Stimulated activated naive CD8-positive, alpha-beta T cell treated with anti-CD3 and anti-CD28 coated beads, Interleukin-15, Interleukin-2, amounts not matched to agents 100 ng/mL and 50 ng/mL, for 24 hours (primary cell): ENCODE results near the gene FCGBP.
A peak's percentile ranks its signal among the peaks of the same experiment; 100 is the strongest.
"Not testable (repeated sequence)": the region's sequence is repeated elsewhere in the genome, so short reads cannot be mapped to it uniquely, and the experiment has no call there.

ENCODE experiments used
- H3K27ac Mint-ChIP-seq: one replicate; pipeline ENCODE4 v1.8.0; 2021; ENCODE audit warnings: mild to moderate bottlenecking, mixed read lengths
- H3K27me3 Mint-ChIP-seq: one replicate; pipeline ENCODE4 v1.8.0; 2021; ENCODE audit warnings: mixed read lengths
- H3K36me3 Mint-ChIP-seq: one replicate; pipeline ENCODE4 v1.8.0; 2021; ENCODE audit warnings: low read depth, mixed read lengths
- H3K4me1 Mint-ChIP-seq: one replicate; pipeline ENCODE4 v1.8.0; 2021; ENCODE audit warnings: low read depth, mixed read lengths
- H3K4me3 Mint-ChIP-seq: one replicate; pipeline ENCODE4 v1.8.0; 2021; ENCODE audit warnings: mild to moderate bottlenecking, mixed read lengths
- H3K9me3 Mint-ChIP-seq: one replicate; pipeline ENCODE4 v1.8.0; 2021; ENCODE audit warnings: mixed read lengths

FCGBP gene

GRCh38 chr19:39916851-39917396 lies 17.5 kb downstream of the FCGBP start:
- no peak overlapping the region for H3K4me3 Mint-ChIP-seq

GRCh38 chr19:39916236-39916635 lies 18.2 kb downstream of the FCGBP start:
- peak overlapping the region; percentile 15 for H3K27ac Mint-ChIP-seq
- H3K36me3 Mint-ChIP-seq: peaks cover 8% of the 10 kb centered on the region
- H3K4me1 Mint-ChIP-seq: peaks cover 3% of the 10 kb centered on the region
- H3K27me3 Mint-ChIP-seq: no peaks in the 10 kb centered on the region
- no peaks in the 10 kb centered on the region for H3K9me3 Mint-ChIP-seq
- no peak overlapping the region for H3K4me3 Mint-ChIP-seq

More at GRCh38 chr19:39916851-39917396, 17.5 kb downstream of the FCGBP start:
- peaks cover 4% of the 10 kb centered on the region for H3K36me3 Mint-ChIP-seq
- no peaks in the 10 kb centered on the region for H3K4me1 Mint-ChIP-seq
- H3K27me3 Mint-ChIP-seq: no peaks in the 10 kb centered on the region
- H3K9me3 Mint-ChIP-seq: no peaks in the 10 kb centered on the region
- peak overlapping the region; percentile 26 for H3K27ac Mint-ChIP-seq

GRCh38 chr19:39915848-39916215 lies 18.6 kb downstream of the FCGBP start:
- H3K27ac Mint-ChIP-seq: no peak overlapping the region
- H3K27me3 Mint-ChIP-seq: no peaks in the 10 kb centered on the region
- no peaks in the 10 kb centered on the region for H3K9me3 Mint-ChIP-seq
- H3K36me3 Mint-ChIP-seq: peaks cover 8% of the 10 kb centered on the region
- H3K4me3 Mint-ChIP-seq: no peak overlapping the region
- H3K4me1 Mint-ChIP-seq: peaks cover 3% of the 10 kb centered on the region

- peaks cover 8% of the 10 kb centered on the region for H3K36me3 Mint-ChIP-seq
- no peaks in the 10 kb centered on the region for H3K27me3 Mint-ChIP-seq
- no peaks in the 10 kb centered on the region for H3K9me3 Mint-ChIP-seq
- H3K4me1 Mint-ChIP-seq: peaks cover 3% of the 10 kb centered on the region
- H3K4me3 Mint-ChIP-seq: no peak overlapping the region
- H3K27ac Mint-ChIP-seq: no peak overlapping the region
Observed at GRCh38 chr19:39915101-39915847, 19.2 kb downstream of the FCGBP start.

GRCh38 chr19:39913682-39914333 lies 20.6 kb downstream of the FCGBP start:
- peaks cover 4% of the 10 kb centered on the region for H3K4me1 Mint-ChIP-seq
- H3K36me3 Mint-ChIP-seq: peaks cover 8% of the 10 kb centered on the region
- no peak overlapping the region for H3K27ac Mint-ChIP-seq
- no peak overlapping the region for H3K4me3 Mint-ChIP-seq
- no peaks in the 10 kb centered on the region for H3K27me3 Mint-ChIP-seq
- H3K9me3 Mint-ChIP-seq: no peaks in the 10 kb centered on the region

- Mint-ChIP-seq H3K27ac (no peak overlapping the region), H3K4me3 (no peak overlapping the region), H3K36me3 (peaks cover 4% of the 10 kb centered on the region), H3K4me1 (peaks cover 16% of the 10 kb centered on the region), H3K9me3 (no peaks in the 10 kb centered on the region), H3K27me3 (no peaks in the 10 kb centered on the region)
Observed at GRCh38 chr19:39908803-39909202, 25.6 kb downstream of the FCGBP start.

- Mint-ChIP-seq H3K4me1 (peaks cover 16% of the 10 kb centered on the region), H3K27me3 (no peaks in the 10 kb centered on the region), H3K36me3 (peaks cover 4% of the 10 kb centered on the region), H3K27ac (no peak overlapping the region), H3K9me3 (no peaks in the 10 kb centered on the region), H3K4me3 (no peak overlapping the region)
Observed at GRCh38 chr19:39906820-39907611, 27.4 kb downstream of the FCGBP start.

GRCh38 chr19:39906283-39906682 lies 28.2 kb downstream of the FCGBP start:
- Mint-ChIP-seq H3K27ac (no peak overlapping the region), H3K36me3 (no peaks in the 10 kb centered on the region), H3K9me3 (no peaks in the 10 kb centered on the region), H3K4me3 (no peak overlapping the region), H3K27me3 (no peaks in the 10 kb centered on the region), H3K4me1 (peaks cover 13% of the 10 kb centered on the region)

GRCh38 chr19:39903486-39904091 lies 30.8 kb downstream of the FCGBP start:
- H3K36me3 Mint-ChIP-seq, H3K27me3 Mint-ChIP-seq, H3K4me3 Mint-ChIP-seq, H3K27ac Mint-ChIP-seq, H3K9me3 Mint-ChIP-seq: not testable (repeated sequence)
- peaks cover 11% of the 10 kb centered on the region for H3K4me1 Mint-ChIP-seq

- H3K9me3 Mint-ChIP-seq, H3K36me3 Mint-ChIP-seq, H3K4me1 Mint-ChIP-seq, H3K4me3 Mint-ChIP-seq, H3K27ac Mint-ChIP-seq, H3K27me3 Mint-ChIP-seq: not testable (repeated sequence)
Observed at GRCh38 chr19:39902326-39902725, 32.1 kb downstream of the FCGBP start.

- not testable (repeated sequence) for H3K4me3 Mint-ChIP-seq, H3K36me3 Mint-ChIP-seq, H3K9me3 Mint-ChIP-seq, H3K27me3 Mint-ChIP-seq, H3K27ac Mint-ChIP-seq, H3K4me1 Mint-ChIP-seq
Observed at GRCh38 chr19:39901681-39902080, 32.8 kb downstream of the FCGBP start.

GRCh38 chr19:39898858-39899257 lies 35.6 kb downstream of the FCGBP start:
- not testable (repeated sequence) for H3K27ac Mint-ChIP-seq, H3K9me3 Mint-ChIP-seq, H3K4me3 Mint-ChIP-seq, H3K4me1 Mint-ChIP-seq, H3K36me3 Mint-ChIP-seq, H3K27me3 Mint-ChIP-seq

- not testable (repeated sequence) for H3K4me1 Mint-ChIP-seq, H3K27me3 Mint-ChIP-seq, H3K27ac Mint-ChIP-seq, H3K36me3 Mint-ChIP-seq, H3K9me3 Mint-ChIP-seq, H3K4me3 Mint-ChIP-seq
Observed at GRCh38 chr19:39897511-39898245, 36.8 kb downstream of the FCGBP start.

- H3K36me3 Mint-ChIP-seq, H3K27ac Mint-ChIP-seq, H3K27me3 Mint-ChIP-seq, H3K4me1 Mint-ChIP-seq, H3K9me3 Mint-ChIP-seq, H3K4me3 Mint-ChIP-seq: not testable (repeated sequence)
Observed at GRCh38 chr19:39895096-39895495, 39.3 kb downstream of the FCGBP start.
